GM18508 (cell line): ENCODE measurements around the gene PHF20.
"Not testable (repeated sequence)": the region's sequence is repeated elsewhere in the genome, so short reads cannot be mapped to it uniquely, and the experiment has no call there.

Experiments
- ATAC-seq: cut with Tn5 transposase; IDR thresholded peaks from one replicate; pipeline ENCODE4 v1.9.1; 2021; ENCODE audit warnings: moderate number of reproducible peaks; ENCODE audit not compliant: insufficient read depth, unreplicated experiment

PHF20 gene

GRCh38 chr20:35773154-35773751 lies 1.4 kb downstream of the PHF20 start:
- no peak for ATAC-seq

GRCh38 chr20:35774391-35774790 lies 2.6 kb downstream of the PHF20 start:
- no peak for ATAC-seq

- ATAC-seq: no peak
Observed at GRCh38 chr20:35776513-35777101, 4.8 kb downstream of the PHF20 start.

DNA sequence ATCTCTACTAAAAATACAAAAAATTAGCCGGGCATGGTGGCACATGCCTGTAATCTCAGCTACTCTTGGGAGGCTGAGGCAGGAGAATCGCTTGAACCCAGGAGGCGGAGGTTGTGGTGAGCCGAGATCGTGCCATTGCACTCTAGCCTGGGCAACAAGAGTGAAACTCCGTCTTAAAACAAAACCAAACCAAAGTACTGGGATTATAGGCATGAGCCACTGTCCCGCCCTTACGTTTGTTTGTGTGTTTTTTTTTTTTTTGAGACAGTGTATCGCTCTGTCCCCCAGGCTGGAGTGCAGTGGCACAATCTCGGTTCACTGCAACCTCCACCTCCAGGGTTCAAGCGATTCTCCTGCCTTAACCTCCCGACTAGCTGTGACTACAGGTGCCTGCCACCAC lies 12.0 kb downstream of the PHF20 start:
- ATAC-seq: not testable (repeated sequence)

DNA sequence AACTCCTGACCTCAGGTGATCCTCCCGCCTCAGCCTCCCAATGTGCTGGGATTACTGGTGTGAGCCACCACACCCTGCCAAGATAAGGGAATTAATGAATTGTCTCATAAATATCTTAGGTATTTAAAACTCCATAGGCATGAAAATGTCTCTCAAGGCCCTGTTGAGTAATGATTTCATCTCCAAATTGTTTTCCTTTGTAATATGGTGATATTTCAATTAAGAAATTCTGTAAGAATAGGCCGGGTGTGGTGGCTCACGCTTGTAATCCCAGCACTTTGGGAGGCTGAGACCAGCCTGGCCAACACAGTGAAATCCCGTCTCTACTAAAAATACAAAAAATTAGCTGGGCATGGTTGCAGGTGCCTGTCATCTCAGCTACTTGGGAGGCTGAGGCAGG lies 13.7 kb downstream of the PHF20 start:
- ATAC-seq: not testable (repeated sequence)

- ATAC-seq: no peak
Observed at GRCh38 chr20:35788796-35789195, 17.0 kb downstream of the PHF20 start.

DNA sequence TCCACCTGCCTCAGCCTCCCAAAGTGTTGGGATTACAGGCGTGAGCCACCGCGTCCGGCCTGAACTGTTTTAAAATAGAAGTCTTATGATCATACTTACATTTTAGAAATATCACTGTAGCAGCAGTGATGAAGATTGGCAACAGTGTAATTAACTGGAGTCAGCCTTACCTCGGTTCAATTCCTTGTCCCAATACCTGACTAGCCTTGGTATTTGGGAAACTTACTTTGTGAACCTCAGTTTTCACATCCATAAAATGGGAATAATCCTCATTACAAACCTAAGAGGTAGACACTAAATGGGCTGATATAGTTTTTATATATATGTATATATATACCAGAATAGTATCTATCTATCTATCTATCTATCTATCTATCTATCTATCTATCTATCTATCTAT lies 19.3 kb downstream of the PHF20 start:
- no peak for ATAC-seq

DNA sequence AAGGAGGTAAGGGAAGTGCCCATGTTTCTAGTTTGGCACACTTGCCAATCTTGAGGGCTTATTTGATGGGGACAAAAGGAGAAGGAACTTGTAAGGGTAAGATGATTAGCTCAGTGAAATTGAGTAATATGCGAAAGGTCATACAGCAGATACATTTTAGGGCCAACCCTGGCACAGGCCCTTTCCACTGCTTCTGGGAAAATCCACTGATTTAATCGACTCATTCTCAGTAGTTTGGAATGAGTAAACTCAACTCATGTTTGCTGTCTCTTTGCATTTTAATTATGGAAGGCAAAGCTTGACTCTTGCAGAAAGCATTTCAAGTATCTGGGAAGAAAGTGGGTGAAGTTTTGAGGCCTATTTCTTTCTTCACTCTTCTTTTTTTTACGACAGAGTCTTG lies 20.0 kb downstream of the PHF20 start:
- no peak for ATAC-seq

- ATAC-seq: no peak
Observed at GRCh38 chr20:35792740-35793139, 20.9 kb downstream of the PHF20 start.

DNA sequence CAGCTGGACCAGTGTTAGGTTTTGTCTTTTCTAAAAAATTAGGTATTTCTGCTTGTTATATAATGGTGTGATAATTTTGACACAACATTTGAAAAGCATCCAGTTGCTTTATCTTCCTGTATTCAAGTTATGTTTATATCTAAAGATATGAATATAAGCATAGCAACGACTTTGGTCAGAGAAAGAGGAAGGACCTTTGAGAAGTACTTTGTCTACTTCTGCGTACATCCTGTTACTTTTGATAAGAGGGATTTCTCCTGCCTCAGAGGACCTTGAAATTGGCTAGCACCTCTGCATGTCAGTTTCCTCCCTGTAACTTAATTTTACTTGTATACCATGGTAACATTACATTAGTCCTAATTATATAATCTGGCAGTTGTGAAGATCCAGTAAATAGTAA lies 24.8 kb downstream of the PHF20 start:
- no peak for ATAC-seq

DNA sequence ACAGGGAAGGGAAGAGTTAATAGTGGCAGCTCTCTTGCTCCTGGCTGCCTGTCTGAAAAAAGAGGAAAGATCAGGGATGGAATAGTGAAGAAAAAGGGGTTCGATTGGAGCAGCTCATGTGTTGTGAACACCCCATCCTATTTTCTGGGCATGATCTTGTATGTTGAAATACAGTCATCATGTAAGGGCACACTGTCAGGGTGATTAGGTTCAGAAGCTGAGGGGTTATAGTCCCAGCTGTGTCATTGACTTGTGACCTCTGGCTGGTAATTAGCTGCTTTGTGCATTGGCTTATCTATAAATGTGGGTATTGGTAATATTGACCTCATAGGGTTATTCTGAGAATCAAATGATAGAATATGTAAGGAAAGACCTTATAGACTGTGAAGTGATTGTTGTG lies 30.1 kb downstream of the PHF20 start:
- ATAC-seq: no peak

GRCh38 chr20:35806075-35806474 lies 34.3 kb downstream of the PHF20 start:
- no peak for ATAC-seq

DNA sequence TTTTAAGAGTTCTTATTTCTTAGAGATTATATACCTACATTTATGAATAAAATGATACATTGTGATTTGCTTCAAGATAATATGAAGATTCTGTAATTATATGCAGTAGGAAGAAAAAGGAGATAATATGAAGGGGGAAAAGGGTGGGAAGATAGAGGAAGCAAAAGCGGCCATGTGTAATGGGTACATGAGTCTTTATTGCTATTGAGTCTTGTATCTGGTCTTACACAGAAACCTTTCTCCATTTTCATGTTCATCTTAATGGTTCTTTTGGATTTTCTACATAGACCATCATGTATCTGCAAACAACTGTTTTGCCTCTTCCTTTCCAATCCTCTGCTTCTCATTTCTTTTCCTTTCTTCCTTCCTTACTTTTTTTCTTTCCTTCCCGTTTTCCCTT lies 36.1 kb downstream of the PHF20 start:
- ATAC-seq: no peak

GRCh38 chr20:35820715-35821114 lies 48.9 kb downstream of the PHF20 start:
- no peak for ATAC-seq

GRCh38 chr20:35821807-35822242 lies 50.0 kb downstream of the PHF20 start:
- ATAC-seq: no peak

DNA sequence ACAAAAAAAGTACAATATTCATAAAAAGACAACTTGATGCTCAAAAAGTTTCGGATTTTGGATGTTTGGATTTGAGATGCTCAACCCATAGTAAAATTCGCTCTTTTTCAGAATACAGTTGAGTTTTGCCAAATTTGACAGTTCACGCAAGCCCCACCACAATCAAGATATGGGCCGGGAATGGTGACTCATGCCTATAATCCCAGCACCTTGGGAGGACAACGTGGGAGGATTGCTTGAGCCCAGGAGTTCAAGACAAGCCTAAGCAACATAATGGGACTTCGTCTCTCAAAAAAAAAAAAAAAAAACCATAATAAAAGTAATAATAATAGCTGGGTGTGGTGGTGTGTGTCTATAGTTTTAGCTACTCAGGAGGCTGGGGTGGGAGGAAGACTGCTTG lies 51.3 kb downstream of the PHF20 start:
- no peak for ATAC-seq

DNA sequence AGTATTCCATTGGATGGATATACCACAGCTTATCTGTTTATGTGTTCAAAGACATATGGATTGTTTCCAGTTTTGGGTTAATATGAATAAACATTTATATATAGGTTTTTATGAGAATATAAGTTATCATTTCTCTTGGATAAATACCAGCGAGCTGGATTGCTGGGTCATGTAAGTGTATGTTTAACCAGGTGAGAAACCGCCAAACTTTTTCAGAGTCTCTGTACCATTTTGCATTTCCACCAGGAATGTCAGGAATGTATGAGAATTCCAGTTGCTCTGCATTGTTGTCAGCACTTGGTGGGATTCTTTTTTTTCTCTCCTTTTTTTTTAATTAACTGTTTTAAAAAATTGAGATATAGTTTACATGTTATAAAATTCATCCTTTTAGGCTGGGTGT lies 52.1 kb downstream of the PHF20 start:
- ATAC-seq: no peak

- no peak for ATAC-seq
Observed at GRCh38 chr20:35826397-35826998, 54.7 kb downstream of the PHF20 start.

- ATAC-seq: no peak
Observed at GRCh38 chr20:35828434-35828833, 56.6 kb downstream of the PHF20 start.

GRCh38 chr20:35828916-35829315 lies 57.1 kb downstream of the PHF20 start:
- ATAC-seq: no peak

- ATAC-seq: no peak
Observed at GRCh38 chr20:35830264-35830663, 58.4 kb downstream of the PHF20 start.

DNA sequence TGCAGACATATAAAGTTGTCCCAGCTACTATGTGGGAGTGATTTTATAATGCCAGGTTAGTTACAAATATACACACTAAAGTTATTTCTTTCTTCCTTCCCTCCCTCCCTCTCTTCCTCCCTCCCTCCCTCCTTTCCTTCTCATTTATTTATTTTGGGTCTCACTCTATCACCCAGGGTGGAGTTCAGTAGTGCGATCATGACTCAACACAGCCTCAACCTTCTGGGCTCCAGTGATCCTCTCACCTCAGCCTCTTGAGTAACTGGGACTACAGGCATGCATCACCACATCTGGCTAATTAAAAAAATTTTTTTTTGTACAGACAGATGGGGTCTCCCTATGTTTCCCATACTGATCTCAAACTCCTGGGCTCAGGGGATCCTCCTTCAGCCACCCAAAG lies 59.2 kb downstream of the PHF20 start:
- ATAC-seq: no peak
